ENCODE measurements around the gene GFY.

DNA sequence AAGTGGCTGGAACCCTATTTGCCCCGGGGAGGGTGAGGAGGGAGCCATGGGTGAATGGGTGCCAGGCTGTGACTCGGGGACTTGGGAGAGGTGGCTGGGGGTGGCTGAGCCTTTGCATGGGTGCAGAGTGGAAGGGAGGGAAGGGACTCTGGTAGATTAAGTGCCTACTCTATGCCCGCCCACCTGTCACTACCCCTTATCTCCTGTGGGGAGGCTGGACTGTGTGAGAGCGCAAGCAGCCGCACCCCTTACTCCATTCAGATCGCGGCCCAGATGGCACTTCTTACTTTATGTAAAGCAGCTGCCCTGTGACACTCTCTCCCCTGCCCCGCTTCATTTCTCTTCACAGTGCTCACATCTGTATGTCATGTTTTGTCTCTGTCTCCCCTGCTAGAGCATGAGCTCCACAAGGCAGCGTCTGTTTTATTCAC, 34.2 kb upstream of the GFY start:
- TF ChIP-seq, protein P1, sequence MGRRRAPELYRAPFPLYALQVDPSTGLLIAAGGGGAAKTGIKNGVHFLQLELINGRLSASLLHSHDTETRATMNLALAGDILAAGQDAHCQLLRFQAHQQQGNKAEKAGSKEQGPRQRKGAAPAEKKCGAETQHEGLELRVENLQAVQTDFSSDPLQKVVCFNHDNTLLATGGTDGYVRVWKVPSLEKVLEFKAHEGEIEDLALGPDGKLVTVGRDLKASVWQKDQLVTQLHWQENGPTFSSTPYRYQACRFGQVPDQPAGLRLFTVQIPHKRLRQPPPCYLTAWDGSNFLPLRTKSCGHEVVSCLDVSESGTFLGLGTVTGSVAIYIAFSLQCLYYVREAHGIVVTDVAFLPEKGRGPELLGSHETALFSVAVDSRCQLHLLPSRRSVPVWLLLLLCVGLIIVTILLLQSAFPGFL (CRISPR knock-in tag; IDR thresholded peaks at IDR 0.05), result no peak
- TF ChIP-seq, protein P2, sequence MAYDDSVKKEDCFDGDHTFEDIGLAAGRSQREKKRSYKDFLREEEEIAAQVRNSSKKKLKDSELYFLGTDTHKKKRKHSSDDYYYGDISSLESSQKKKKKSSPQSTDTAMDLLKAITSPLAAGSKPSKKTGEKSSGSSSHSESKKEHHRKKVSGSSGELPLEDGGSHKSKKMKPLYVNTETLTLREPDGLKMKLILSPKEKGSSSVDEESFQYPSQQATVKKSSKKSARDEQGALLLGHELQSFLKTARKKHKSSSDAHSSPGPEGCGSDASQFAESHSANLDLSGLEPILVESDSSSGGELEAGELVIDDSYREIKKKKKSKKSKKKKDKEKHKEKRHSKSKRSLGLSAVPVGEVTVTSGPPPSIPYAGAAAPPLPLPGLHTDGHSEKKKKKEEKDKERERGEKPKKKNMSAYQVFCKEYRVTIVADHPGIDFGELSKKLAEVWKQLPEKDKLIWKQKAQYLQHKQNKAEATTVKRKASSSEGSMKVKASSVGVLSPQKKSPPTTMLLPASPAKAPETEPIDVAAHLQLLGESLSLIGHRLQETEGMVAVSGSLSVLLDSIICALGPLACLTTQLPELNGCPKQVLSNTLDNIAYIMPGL (CRISPR knock-in tag; IDR thresholded peaks at IDR 0.05), result no peak
- TF ChIP-seq POLR2A (conservative IDR thresholded peaks at IDR 0.05) (no peak), PTRF (tag; IDR thresholded peaks at IDR 0.05) (no peak), SIN3A (IDR thresholded peaks at IDR 0.05; ENCODE audit: borderline replicate concordance in 2 of 2, control insufficient read depth in 1 of 2, low read depth in 2 of 2, low read length in 2 of 2) (no peak), NFYB (IDR thresholded peaks at IDR 0.05; ENCODE audit: extremely low read depth, insufficient read length) (no peak), NCOR1 (IDR thresholded peaks at IDR 0.05) (no peak), ZNF445 (CRISPR knock-in tag; IDR thresholded peaks at IDR 0.05; ENCODE audit: low read depth) (no peak), EZH2 (IDR thresholded peaks at IDR 0.05; ENCODE audit: borderline replicate concordance, low read depth, low read length) (no peak), KLF16 (IDR thresholded peaks at IDR 0.05) (no peak)
- TF ChIP-seq, protein P3, sequence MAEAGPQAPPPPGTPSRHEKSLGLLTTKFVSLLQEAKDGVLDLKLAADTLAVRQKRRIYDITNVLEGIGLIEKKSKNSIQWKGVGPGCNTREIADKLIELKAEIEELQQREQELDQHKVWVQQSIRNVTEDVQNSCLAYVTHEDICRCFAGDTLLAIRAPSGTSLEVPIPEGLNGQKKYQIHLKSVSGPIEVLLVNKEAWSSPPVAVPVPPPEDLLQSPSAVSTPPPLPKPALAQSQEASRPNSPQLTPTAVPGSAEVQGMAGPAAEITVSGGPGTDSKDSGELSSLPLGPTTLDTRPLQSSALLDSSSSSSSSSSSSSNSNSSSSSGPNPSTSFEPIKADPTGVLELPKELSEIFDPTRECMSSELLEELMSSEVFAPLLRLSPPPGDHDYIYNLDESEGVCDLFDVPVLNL (CRISPR knock-in tag; IDR thresholded peaks at IDR 0.05; ENCODE audit: low read depth), result no peak
